HEK293T (cell line): ENCODE data around the gene DYNLL2.
A peak's percentile ranks its signal among the peaks of the same experiment; 100 is the strongest.

Source experiments
- CTCF ChIA-PET: fragments of 350-600 bp; formaldehyde crosslinking; extraction: SDS; loops from one replicate; lab custom pipeline; 2021; ENCODE audit warnings: antibody characterized with exemption, inconsistent platforms; lab: Yijun Ruan, JAX
- POLR2A ChIA-PET: fragments of 350-600 bp; formaldehyde crosslinking; extraction: SDS; loops from one replicate; lab custom pipeline; 2020; ENCODE audit warnings: antibody characterized with exemption, inconsistent platforms; lab: Yijun Ruan, JAX
- DNase-seq: peaks from one replicate; pipeline ENCODE4 v3.0.0; 2012; ENCODE audit warnings: mixed read lengths; ENCODE audit errors: extremely low spot score
- ARNT ChIP-seq: fragments of 450-650 bp; IDR thresholded peaks from 2 replicates; pipeline ENCODE4 v1.6.1; 2017; ENCODE audit warnings: mild to moderate bottlenecking
- BHLHE40 ChIP-seq: fragments of 450-650 bp; IDR thresholded peaks from 2 replicates; pipeline ENCODE4 v1.6.1; 2016; ENCODE audit warnings: mild to moderate bottlenecking, moderate library complexity, borderline replicate concordance
- CTBP1 ChIP-seq: fragments of 450-650 bp; IDR thresholded peaks from 2 replicates; pipeline ENCODE4 v1.6.1; 2016; ENCODE audit warnings: borderline replicate concordance
- ELF4 ChIP-seq: fragments of 450-650 bp; IDR thresholded peaks from 2 replicates; pipeline ENCODE4 v1.6.1; 2017; ENCODE audit warnings: antibody characterized with exemption
- FOXA1 ChIP-seq: fragments of 450-650 bp; IDR thresholded peaks from 2 replicates; pipeline ENCODE4 v1.6.1; 2016; ENCODE audit warnings: mild to moderate bottlenecking
- FOXK2 ChIP-seq: fragments of 450-650 bp; IDR thresholded peaks from 2 replicates; pipeline ENCODE4 v1.6.1; 2016; ENCODE audit warnings: mild to moderate bottlenecking
- FOXM1 ChIP-seq: fragments of 450-650 bp; IDR thresholded peaks from 2 replicates; pipeline ENCODE4 v1.6.1; 2017; ENCODE audit warnings: mild to moderate bottlenecking, borderline replicate concordance
- HDGF ChIP-seq: fragments of 450-650 bp; IDR thresholded peaks from 2 replicates; pipeline ENCODE4 v1.6.1; 2017; ENCODE audit warnings: antibody characterized with exemption, borderline replicate concordance
- L3MBTL2 ChIP-seq: fragments of 450-650 bp; conservative IDR thresholded peaks from 2 replicates; pipeline ENCODE4 v1.6.1; 2016; ENCODE audit warnings: mild to moderate bottlenecking
- LEF1 ChIP-seq: fragments of 450-650 bp; IDR thresholded peaks from 2 replicates; pipeline ENCODE4 v1.6.1; 2017; ENCODE audit warnings: mild to moderate bottlenecking, borderline replicate concordance
- NFRKB ChIP-seq: fragments of 450-650 bp; IDR thresholded peaks from 2 replicates; pipeline ENCODE4 v1.6.1; 2016; ENCODE audit warnings: mild to moderate bottlenecking, moderate library complexity
- PKNOX1 ChIP-seq: fragments of 450-650 bp; IDR thresholded peaks from 2 replicates; pipeline ENCODE4 v1.6.1; 2016
- SP1 ChIP-seq: fragments of 450-650 bp; IDR thresholded peaks from 2 replicates; pipeline ENCODE4 v1.6.1; 2017
- SUZ12 ChIP-seq: fragments of 450-650 bp; IDR thresholded peaks from 2 replicates; pipeline ENCODE4 v1.6.1; 2016; ENCODE audit warnings: mild to moderate bottlenecking
- TARDBP ChIP-seq: fragments of 450-650 bp; IDR thresholded peaks from 2 replicates; pipeline ENCODE4 v1.6.1; 2016
- ZNF384 ChIP-seq: fragments of 450-650 bp; IDR thresholded peaks from 2 replicates; pipeline ENCODE4 v1.6.1; 2016

The DYNLL2 gene

GRCh38 chr17:58107306-58107705 lies 24.1 kb downstream of the DYNLL2 start:
- ChIA-PET POLR2A (interaction anchor here (1.1 kb wide), 1 partner anchor 100 kb away, joined by 3 read pairs; the partner anchor contains the start of gene SRSF1), CTCF (no interaction called here)
- no peak for TF ChIP-seq ELF4
- no peak for TF ChIP-seq BHLHE40
- TF ChIP-seq TARDBP, result no peak
- TF ChIP-seq FOXK2, result no peak
- TF ChIP-seq PKNOX1, result no peak
- TF ChIP-seq ARNT, result no peak
- TF ChIP-seq SUZ12, result no peak
- TF ChIP-seq NFRKB, result no peak
- TF ChIP-seq FOXA1, result no peak
- no peak for TF ChIP-seq HDGF
- no peak for TF ChIP-seq ZNF384
- TF ChIP-seq CTBP1, result no peak
- no peak for TF ChIP-seq L3MBTL2
- no peak for TF ChIP-seq SP1
- TF ChIP-seq LEF1, result no peak
- no peak for TF ChIP-seq FOXM1
- DNase-seq, result no peak

GRCh38 chr17:58109197-58109596 lies 26.0 kb downstream of the DYNLL2 start:
- ChIA-PET POLR2A (no interaction called here), CTCF (no interaction called here)
- TF ChIP-seq ARNT (no peak), TARDBP (no peak), FOXA1 (no peak), BHLHE40 (no peak), NFRKB (no peak), CTBP1 (no peak), ELF4 (no peak), FOXK2 (no peak), LEF1 (no peak), HDGF (no peak), ZNF384 (no peak)
- no peak for DNase-seq

- ChIA-PET CTCF (no interaction called here), POLR2A (interaction anchor here (1.0 kb wide), 1 partner anchor 9 kb away, joined by 3 read pairs; no protein-coding TSS in a partner anchor)
- no peak for DNase-seq
- TF ChIP-seq BHLHE40, result no peak
- no peak for TF ChIP-seq ZNF384
- no peak for TF ChIP-seq PKNOX1
- no peak for TF ChIP-seq SP1
- no peak for TF ChIP-seq NFRKB
- TF ChIP-seq ELF4, result no peak
- TF ChIP-seq TARDBP, result no peak
- TF ChIP-seq FOXA1, result no peak
Observed at GRCh38 chr17:58110012-58110411, 26.8 kb downstream of the DYNLL2 start.

GRCh38 chr17:58111676-58112075 lies 28.5 kb downstream of the DYNLL2 start:
- POLR2A ChIA-PET, result interaction anchor here (1.1 kb wide), 1 partner anchor 105 kb away, joined by 3 read pairs; the partner anchor contains the start of gene SRSF1
- CTCF ChIA-PET, result interaction anchor here (0.6 to 2.0 kb wide), 4 partner anchors 160 to 279 kb away, joined by 3 to 13 read pairs (median 6); no protein-coding TSS in a partner anchor
- DNase-seq, result no peak
- TF ChIP-seq PKNOX1, result no peak
- no peak for TF ChIP-seq BHLHE40
- no peak for TF ChIP-seq ARNT
- TF ChIP-seq TARDBP, result no peak
- no peak for TF ChIP-seq NFRKB
- TF ChIP-seq SUZ12, result no peak
- TF ChIP-seq CTBP1, result no peak
- TF ChIP-seq HDGF, result no peak
- no peak for TF ChIP-seq ELF4

GRCh38 chr17:58112970-58113631 lies 29.9 kb downstream of the DYNLL2 start:
- peak; percentile 78 for DNase-seq
- TF ChIP-seq HDGF (no peak), FOXK2 (no peak), BHLHE40 (no peak), CTBP1 (no peak), TARDBP (no peak)
- POLR2A ChIA-PET, result interaction anchor here (2.6 kb wide), 1 partner anchor 106 kb away, joined by 18 read pairs; the partner anchor contains the start of gene SRSF1
- CTCF ChIA-PET, result interaction anchor here (0.8 to 2.0 kb wide), 6 partner anchors 127 to 280 kb away, joined by 3 to 13 read pairs (median 4); no protein-coding TSS in a partner anchor

- ChIA-PET POLR2A (interaction anchor here (1.4 to 2.6 kb wide), 2 partner anchors 107 to 262 kb away, joined by 3 to 18 read pairs; partner anchors contain the start of gene SRSF1), CTCF (interaction anchor here (0.6 to 2.0 kb wide), 5 partner anchors 115 to 256 kb away, joined by 3 to 6 read pairs (median 4); no protein-coding TSS in a partner anchor)
- DNase-seq, result no peak
- no peak for TF ChIP-seq L3MBTL2
- no peak for TF ChIP-seq TARDBP
- TF ChIP-seq ARNT, result no peak
- TF ChIP-seq FOXA1, result no peak
- no peak for TF ChIP-seq BHLHE40
- TF ChIP-seq FOXM1, result no peak
- no peak for TF ChIP-seq SUZ12
- no peak for TF ChIP-seq LEF1
- no peak for TF ChIP-seq FOXK2
Observed at GRCh38 chr17:58113947-58114346, 30.7 kb downstream of the DYNLL2 start.
